GM18508 (cell line): ENCODE data around the gene DOHH.
"Not testable (repeated sequence)": the region's sequence is repeated elsewhere in the genome, so short reads cannot be mapped to it uniquely, and the experiment has no call there.

Source experiments
- ATAC-seq: cut with Tn5 transposase; IDR thresholded peaks from one replicate; pipeline ENCODE4 v1.9.1; 2021; ENCODE audit warnings: moderate number of reproducible peaks; ENCODE audit not compliant: insufficient read depth, unreplicated experiment

DOHH gene

GRCh38 chr19:3448616-3449334 lies 51.7 kb downstream of the DOHH start:
- ATAC-seq = no peak

- ATAC-seq = not testable (repeated sequence)
Observed at GRCh38 chr19:3446657-3447056, 53.8 kb downstream of the DOHH start.

GRCh38 chr19:3444695-3445234 lies 55.7 kb downstream of the DOHH start:
- ATAC-seq = no peak

GRCh38 chr19:3443840-3444694 lies 56.4 kb downstream of the DOHH start:
- no peak for ATAC-seq

GRCh38 chr19:3442487-3443071 lies 57.9 kb downstream of the DOHH start:
- no peak for ATAC-seq

GRCh38 chr19:3441986-3442329 lies 58.5 kb downstream of the DOHH start:
- no peak for ATAC-seq

- ATAC-seq = no peak
Observed at GRCh38 chr19:3441089-3441985, 59.1 kb downstream of the DOHH start.
